GM21737 (cell line): ENCODE measurements around the gene COL8A2.
A peak's percentile ranks its signal among the peaks of the same experiment; 100 is the strongest.

Experiments used
- ATAC-seq: cut with Tn5 transposase; IDR thresholded peaks from one replicate; pipeline ENCODE4 v1.9.1; 2021; ENCODE audit warnings: mild to moderate bottlenecking, moderate library complexity; ENCODE audit not compliant: unreplicated experiment

The COL8A2 gene

GRCh38 chr1:36157973-36158826, 33.2 kb upstream of the COL8A2 start:
- no peak for ATAC-seq

DNA sequence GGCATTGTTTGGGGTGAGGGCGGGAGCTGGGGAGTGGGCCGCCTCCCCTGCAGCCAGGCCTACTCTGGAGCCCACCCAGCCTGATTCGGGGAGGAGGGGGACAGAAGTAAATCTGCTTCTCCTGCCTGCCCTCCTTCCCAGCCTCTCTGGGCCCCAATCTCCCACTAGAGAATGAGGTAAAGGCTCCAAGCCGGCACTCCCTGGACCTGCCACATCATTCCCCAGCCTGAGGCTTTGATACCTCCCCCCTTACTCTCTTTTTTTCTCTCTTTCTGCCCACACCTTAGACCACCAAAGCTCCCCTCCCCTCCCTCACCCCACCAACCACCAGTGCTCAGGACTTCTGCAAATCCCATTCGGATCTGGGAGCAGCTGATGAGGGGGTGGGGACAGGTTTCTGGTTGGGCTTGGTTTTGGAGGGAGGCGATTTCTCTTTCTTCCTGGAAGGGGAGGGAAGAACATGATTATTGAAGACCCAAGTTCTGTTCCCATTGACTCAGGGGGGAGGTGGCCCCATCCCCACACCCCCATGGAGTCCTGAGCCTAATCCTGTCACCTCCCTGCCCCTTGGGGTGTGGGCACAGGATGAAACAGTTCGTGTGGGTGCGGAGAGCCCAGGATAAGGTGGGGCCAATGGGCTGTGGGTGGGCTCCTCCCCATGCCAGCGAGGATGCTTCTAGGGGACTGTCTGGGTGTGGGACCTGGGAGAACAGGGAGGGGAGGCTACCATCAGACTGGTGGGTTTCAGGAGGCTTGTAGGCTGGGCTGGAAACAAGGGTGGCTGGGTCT, 32.3 kb upstream of the COL8A2 start:
- no peak for ATAC-seq

DNA sequence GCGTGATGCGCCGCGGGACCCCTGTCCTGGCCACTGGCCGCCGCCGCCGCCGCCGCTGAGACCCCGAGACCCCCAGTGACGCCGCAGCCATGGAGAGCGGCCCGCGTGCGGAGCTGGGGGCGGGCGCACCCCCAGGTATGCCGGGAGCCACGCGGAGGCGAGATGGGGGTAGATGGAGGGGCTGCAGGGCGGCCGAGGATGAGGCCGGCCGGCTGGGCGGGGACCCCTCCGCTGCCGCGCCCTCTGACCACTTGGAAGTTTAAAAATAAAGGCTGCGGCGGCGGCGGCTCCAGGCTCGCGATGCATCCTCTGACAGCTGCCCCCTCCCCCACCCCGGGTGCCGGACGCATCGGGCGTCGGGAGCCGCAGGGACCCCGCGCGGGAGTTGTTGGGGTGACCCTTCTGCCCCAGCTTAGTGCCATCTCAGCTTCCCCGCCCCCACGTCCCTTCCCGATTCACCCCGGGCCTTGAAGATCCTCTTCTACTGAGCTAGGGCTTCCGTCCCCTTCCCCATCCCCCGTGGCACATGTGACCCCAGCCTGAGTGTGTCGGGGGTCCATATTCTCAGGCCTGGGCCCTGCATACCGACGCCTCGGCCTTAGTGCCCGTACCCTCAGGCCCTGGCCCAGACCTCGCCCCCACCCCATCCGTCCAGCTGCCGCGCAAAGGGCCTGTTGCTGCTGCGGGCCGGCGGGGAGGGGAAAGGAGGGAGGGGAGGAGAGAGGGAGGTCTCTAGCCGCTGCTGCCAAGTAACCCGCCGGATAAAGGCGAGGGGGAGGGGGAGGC, 31.5 kb upstream of the COL8A2 start:
- no peak for ATAC-seq

- peak; percentile 50 for ATAC-seq
Measured at GRCh38 chr1:36155408-36156328, 30.6 kb upstream of the COL8A2 start, which contains the start of gene MAP7D1. Gene MAP7D1 (plus strand): TSS chr1:36156160. CDS start chr1:36156418, 258 bp downstream.

DNA sequence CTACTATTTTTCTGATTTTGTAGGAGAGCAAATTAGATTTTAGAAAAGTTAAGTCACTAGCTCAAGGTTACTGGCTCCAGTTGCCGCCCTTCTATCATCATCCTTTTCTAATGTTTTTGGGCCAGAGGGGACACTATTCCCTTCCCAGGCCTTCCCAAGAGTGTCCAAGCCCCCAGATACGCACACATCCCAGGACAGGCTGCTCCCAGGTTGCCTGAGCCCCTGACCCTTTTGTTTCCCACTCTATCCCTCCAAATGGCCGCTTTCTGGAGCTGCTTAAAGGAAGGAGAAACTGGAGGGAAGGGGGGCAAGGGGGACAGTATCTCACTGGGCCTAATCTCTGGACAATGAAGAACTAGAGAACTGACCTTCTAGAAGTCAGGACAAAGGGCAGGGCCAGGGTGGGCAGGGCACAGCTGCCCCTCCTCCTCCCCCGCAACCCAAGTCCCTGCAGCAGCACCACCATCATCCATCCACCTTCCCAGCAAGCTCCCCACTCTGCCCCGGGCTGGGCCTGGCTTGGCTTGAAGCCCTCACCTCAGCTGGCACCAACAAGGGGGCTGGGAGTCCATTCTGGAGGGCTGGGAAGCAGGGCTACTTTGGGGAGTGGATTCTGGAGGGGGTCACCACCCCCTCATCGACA, 29.9 kb upstream of the COL8A2 start:
- no peak for ATAC-seq

GRCh38 chr1:36154335-36154734, 29.3 kb upstream of the COL8A2 start:
- ATAC-seq: no peak

- ATAC-seq: no peak
Measured at GRCh38 chr1:36153476-36153875, 28.5 kb upstream of the COL8A2 start.

DNA sequence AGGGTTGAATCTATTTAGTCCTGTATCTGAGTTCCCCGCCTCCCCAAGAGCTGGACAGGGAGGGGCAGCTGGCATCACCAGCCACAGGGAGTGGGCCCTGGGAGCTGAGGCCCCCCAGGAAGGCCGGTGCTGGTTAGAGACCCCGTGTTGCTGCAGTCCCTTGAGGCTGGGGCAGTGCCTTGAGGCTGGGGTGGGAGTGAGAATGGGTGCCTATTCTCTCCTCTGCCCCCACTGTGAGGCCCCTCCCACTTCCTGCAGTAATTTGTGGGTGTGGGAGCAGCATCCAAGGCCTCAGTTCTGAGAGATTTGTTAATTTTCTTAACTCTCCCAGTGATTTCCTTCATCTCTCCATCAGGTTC, 26.8 kb upstream of the COL8A2 start:
- no peak for ATAC-seq

DNA sequence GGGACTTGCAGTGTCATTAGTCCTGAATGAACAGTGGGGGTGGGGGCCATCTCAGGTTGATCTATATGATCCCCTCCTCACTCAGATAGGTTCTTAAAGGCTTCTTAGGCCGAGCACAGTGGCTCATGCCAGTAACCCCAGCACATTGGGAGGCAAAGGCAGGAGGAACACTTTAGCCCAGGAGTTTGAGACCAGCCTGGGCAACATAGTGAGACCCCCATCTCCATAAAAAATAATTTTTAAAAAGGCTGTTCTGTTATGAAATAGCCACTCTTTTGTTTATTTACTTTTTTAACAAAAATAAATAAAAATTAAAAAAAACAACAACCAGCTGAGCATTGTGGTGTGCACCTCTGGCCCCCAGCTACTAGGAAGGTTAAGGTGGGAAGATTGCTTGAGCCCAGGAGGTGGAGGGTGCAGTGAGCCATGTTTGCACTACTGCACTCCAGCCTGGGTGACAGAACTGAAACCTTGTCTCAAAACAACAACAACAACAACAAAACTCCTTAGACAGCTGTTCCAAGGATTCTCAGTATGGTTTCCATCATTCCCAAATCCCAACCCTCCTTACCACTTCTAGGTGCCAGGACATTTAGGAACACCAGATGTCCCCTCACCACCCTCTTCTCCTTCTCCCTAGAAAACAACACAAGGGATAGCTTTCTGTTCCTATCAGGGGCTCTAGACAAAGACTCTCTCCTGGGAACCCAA, 26.3 kb upstream of the COL8A2 start:
- ATAC-seq: no peak

- ATAC-seq: peak; percentile 37
Measured at GRCh38 chr1:36150296-36151133, 25.5 kb upstream of the COL8A2 start.

GRCh38 chr1:36149973-36150295, 24.9 kb upstream of the COL8A2 start:
- no peak for ATAC-seq

DNA sequence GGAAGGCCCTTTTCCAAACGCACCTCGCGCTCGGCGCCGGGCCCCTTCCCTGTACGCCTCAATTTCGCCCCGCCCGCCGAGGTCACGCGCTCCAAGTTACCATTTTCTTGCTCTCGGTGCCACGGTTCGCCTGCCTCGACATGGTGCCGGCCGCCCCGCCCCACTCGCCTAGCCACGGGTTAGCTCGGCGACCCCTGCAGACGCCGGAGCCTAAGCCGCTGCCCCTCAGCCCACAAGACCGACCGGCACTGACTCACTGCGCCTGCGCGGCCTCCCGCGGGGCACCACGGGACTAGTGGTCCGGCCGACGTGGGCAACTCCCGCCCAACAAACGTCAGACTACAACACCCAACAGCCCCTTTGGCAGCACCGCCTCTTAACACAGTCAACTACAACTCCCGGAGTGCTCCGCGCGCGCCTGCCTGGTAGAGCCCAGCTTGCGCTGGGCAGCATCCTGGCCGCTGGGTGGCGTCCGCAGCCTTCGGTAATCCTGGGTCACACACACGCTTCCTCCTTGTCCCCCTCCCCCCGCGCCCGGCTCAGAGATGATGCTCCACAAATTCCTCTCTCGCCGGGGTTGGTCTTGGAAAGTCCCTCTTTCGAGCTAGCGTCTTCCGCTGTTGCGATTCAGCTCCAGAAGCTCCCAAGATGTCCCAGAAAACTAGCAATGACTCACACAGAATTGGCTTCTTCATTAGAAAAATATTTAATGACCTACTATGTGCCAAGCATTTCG, 24.4 kb upstream of the COL8A2 start, which contains the start of gene TRAPPC3:
Gene TRAPPC3, minus strand, starts transcription at position 250 of the 736 bp plus-strand sequence. Its CDS starts 108 bp downstream, at position 142.
- peak; percentile 84 for ATAC-seq

DNA sequence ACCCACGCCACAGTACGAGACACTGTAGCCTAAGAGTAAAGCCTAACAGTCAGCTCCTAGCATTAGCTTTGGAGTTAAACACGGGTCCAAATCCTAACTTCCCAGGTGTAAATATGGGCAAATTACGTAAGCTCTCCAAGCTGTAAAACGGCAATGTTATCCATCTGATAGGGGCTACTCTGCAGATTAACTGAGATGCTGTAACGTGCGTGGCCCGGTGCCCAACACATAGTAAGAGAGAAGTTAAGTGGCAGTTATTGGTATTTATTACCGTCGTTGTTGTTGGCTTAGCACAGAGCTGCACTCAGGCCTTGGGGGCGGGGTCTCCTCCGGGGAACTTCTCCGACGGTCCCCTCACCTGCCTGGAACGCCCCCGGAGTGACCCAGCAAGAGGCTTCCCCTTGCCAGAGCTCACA, 23.8 kb upstream of the COL8A2 start:
- ATAC-seq: no peak

- ATAC-seq: no peak
Measured at GRCh38 chr1:36144413-36144812, 19.4 kb upstream of the COL8A2 start.

- ATAC-seq: no peak
Measured at GRCh38 chr1:36143424-36143823, 18.4 kb upstream of the COL8A2 start.

GRCh38 chr1:36142121-36142520, 17.1 kb upstream of the COL8A2 start:
- ATAC-seq: no peak

DNA sequence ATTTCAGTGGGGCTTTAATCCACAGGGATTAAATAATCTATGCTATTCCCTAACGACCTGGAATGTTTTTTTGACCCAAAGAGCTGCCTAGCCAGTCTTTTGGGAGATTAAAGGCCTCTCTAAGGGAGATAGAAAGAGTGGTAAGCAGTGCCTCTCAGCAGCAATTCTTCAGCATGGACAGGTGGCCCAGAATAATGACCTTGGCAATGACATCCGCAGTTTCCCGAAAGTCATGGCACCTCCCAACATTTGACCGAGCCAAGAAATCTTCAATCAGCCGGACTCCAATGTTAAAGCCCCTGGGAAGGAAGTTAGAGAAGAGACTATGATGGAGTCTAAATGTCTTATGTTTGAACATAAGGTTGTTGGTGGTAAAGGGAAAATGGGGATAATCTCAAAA, 14.5 kb upstream of the COL8A2 start:
- no peak for ATAC-seq

DNA sequence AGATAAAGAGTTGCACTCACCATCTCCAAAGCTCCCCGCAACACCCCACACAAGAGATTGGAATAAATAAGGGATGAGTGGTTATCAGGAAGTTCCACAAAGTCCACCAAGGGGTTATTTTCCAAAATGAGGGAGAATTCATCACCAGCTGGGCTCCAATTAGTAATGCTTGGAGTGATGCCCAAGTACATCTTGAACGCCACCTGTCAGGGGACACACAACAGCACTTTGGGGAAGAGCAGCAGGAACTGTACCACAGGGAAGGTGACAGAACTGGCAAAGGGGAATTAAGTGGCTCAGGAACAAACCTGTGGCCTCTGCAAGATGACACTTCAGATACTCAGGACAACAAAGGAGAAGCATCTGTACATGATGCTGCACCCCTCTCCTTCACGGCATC, 12.8 kb upstream of the COL8A2 start:
- no peak for ATAC-seq
